ENCODE measurements around the gene DHCR24. TPM values are rescaled to one million over a fixed set of nuclear protein-coding genes. Genes with fewer than 3 reads are reported as not detected.

The DHCR24 gene
- total and polyA plus RNA-seq, 2 of the 13 experiments (the other 11 are each of a cell fraction or from before 2014, with no cell fraction given) = 374 to 448 TPM

GRCh38 chr1:54886724-54887664, at the start of gene DHCR24 (continued):
- TF ChIP-seq E2F2 (CRISPR knock-in tag; IDR thresholded peaks at IDR 0.05; ENCODE audit: borderline replicate concordance) (no peak), ZNF12 (CRISPR knock-in tag; IDR thresholded peaks at IDR 0.05) (0 out of 2 replicates have a peak, but pooled peaks have one; percentile 9), PRDM10 (CRISPR knock-in tag; IDR thresholded peaks at IDR 0.05; ENCODE audit: low read depth) (peak; percentile 70; the same call in 1 of the 2 replicates), HES4 (CRISPR knock-in tag; IDR thresholded peaks at IDR 0.05; ENCODE audit: borderline replicate concordance) (peak; percentile 92), POLR2A (IDR thresholded peaks at IDR 0.05; ENCODE audit: insufficient read depth in 1 of 2, low read depth in 2 of 2, low read length in 2 of 2) (peak; percentile 94 to 99), CREBL2 (CRISPR knock-in tag; IDR thresholded peaks at IDR 0.05; ENCODE audit: borderline replicate concordance) (no peak), MYC (CRISPR knock-in tag; IDR thresholded peaks at IDR 0.05; ENCODE audit: borderline replicate concordance) (peak; percentile 53; the same call in 1 of the 2 replicates), ZNF496 (CRISPR knock-in tag; IDR thresholded peaks at IDR 0.05; ENCODE audit: insufficient replicate concordance) (no peak), TARDBP (CRISPR knock-in tag; IDR thresholded peaks at IDR 0.05) (no peak), SRSF4 (IDR thresholded peaks at IDR 0.05; ENCODE audit: low read depth, low read length, poor library complexity, severe bottlenecking) (no peak), ZKSCAN1 (IDR thresholded peaks at IDR 0.05; ENCODE audit: low read length) (0 out of 2 replicates have a peak, but pooled peaks have one; percentile 10), RBM39 (IDR thresholded peaks at IDR 0.05; ENCODE audit: low read depth, low read length, poor library complexity, severe bottlenecking) (no peak), ZNF747 (CRISPR knock-in tag; IDR thresholded peaks at IDR 0.05; ENCODE audit: borderline replicate concordance) (peak; percentile 82; the same call in 1 of the 2 replicates), HMG20B (CRISPR knock-in tag; conservative IDR thresholded peaks at IDR 0.05) (no peak), ZNF569 (CRISPR knock-in tag; IDR thresholded peaks at IDR 0.05; ENCODE audit: borderline replicate concordance) (no peak), MEIS2 (CRISPR knock-in tag; IDR thresholded peaks at IDR 0.05) (peak; percentile 12; the same call in 1 of the 2 replicates), PRPF4 (IDR thresholded peaks at IDR 0.05; ENCODE audit: low read depth, low read length, poor library complexity, severe bottlenecking) (no peak)
- TF ChIP-seq, protein P1, sequence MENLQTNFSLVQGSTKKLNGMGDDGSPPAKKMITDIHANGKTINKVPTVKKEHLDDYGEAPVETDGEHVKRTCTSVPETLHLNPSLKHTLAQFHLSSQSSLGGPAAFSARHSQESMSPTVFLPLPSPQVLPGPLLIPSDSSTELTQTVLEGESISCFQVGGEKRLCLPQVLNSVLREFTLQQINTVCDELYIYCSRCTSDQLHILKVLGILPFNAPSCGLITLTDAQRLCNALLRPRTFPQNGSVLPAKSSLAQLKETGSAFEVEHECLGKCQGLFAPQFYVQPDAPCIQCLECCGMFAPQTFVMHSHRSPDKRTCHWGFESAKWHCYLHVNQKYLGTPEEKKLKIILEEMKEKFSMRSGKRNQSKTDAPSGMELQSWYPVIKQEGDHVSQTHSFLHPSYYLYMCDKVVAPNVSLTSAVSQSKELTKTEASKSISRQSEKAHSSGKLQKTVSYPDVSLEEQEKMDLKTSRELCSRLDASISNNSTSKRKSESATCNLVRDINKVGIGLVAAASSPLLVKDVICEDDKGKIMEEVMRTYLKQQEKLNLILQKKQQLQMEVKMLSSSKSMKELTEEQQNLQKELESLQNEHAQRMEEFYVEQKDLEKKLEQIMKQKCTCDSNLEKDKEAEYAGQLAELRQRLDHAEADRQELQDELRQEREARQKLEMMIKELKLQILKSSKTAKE (CRISPR knock-in tag; IDR thresholded peaks at IDR 0.05; ENCODE audit: borderline replicate concordance) = no peak
- TF ChIP-seq, protein P2, sequence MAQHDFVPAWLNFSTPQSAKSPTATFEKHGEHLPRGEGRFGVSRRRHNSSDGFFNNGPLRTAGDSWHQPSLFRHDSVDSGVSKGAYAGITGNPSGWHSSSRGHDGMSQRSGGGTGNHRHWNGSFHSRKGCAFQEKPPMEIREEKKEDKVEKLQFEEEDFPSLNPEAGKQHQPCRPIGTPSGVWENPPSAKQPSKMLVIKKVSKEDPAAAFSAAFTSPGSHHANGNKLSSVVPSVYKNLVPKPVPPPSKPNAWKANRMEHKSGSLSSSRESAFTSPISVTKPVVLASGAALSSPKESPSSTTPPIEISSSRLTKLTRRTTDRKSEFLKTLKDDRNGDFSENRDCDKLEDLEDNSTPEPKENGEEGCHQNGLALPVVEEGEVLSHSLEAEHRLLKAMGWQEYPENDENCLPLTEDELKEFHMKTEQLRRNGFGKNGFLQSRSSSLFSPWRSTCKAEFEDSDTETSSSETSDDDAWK (CRISPR knock-in tag; IDR thresholded peaks at IDR 0.05) = no peak

Data from HepG2 (cell line).